ENCODE data around the gene PGBD5. TPM values are rescaled to one million over a fixed set of nuclear protein-coding genes. Genes with fewer than 3 reads are reported as not detected.

The PGBD5 gene
- total RNA-seq, 2 donors from 2014 or later = 2.6 to 4.3 TPM

DNA sequence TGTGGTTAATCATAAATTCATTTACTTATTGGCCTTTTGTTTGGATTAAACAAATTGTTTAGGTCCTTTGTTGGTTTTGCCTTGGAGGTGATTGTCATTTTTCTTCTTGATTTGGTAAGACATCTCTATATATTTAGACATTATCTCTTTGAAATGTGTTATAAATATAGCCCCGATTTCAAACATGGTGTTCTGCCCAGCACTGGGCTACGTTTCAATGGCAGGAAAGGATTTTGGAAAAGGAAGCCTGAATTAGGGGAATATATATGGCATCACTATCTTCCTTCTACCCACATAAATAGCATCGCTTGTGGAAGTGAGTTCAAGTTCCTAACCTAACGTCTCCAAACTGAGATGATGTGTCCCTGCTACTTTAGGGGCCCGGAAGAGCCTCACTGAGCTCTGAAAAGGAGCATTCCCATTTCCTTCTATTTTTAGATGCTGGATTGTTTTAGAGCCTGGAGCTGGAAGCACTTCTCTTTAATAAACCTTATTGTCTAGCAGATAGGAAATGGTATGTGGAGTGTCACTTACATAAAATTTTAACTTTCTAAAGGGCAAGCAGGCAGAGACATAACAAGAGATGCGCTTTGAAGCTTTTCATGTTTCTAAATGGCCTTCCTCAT is 39.4 kb downstream of the PGBD5 start:
- Histone ChIP-seq H3K9me3 (no peaks in the 10 kb centered on the region), H3K4me1 (peaks cover 8% of the 10 kb centered on the region), H3K27me3 (no peaks in the 10 kb centered on the region), H3K27ac (no peak overlapping the region), H3K36me3 (replicated peaks in 1 of 2; ENCODE audit: insufficient read depth in 1 of 2, low read depth in 2 of 2) (no peaks in the 10 kb centered on the region), H3K4me3 (no peak overlapping the region)
- TF ChIP-seq, protein P1, sequence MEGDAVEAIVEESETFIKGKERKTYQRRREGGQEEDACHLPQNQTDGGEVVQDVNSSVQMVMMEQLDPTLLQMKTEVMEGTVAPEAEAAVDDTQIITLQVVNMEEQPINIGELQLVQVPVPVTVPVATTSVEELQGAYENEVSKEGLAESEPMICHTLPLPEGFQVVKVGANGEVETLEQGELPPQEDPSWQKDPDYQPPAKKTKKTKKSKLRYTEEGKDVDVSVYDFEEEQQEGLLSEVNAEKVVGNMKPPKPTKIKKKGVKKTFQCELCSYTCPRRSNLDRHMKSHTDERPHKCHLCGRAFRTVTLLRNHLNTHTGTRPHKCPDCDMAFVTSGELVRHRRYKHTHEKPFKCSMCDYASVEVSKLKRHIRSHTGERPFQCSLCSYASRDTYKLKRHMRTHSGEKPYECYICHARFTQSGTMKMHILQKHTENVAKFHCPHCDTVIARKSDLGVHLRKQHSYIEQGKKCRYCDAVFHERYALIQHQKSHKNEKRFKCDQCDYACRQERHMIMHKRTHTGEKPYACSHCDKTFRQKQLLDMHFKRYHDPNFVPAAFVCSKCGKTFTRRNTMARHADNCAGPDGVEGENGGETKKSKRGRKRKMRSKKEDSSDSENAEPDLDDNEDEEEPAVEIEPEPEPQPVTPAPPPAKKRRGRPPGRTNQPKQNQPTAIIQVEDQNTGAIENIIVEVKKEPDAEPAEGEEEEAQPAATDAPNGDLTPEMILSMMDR (IDR thresholded peaks at IDR 0.05) = no peak
- TF ChIP-seq POLR2A (IDR thresholded peaks at IDR 0.05) = no peak
- DNase-seq (no peak), ATAC-seq (no peak)
- intact Hi-C loops (cut with DNase I) = no loop called here
- 72 to 87% methylated on average over 6 of the region's 6 CpGs for WGBS, 2 donors

DNA sequence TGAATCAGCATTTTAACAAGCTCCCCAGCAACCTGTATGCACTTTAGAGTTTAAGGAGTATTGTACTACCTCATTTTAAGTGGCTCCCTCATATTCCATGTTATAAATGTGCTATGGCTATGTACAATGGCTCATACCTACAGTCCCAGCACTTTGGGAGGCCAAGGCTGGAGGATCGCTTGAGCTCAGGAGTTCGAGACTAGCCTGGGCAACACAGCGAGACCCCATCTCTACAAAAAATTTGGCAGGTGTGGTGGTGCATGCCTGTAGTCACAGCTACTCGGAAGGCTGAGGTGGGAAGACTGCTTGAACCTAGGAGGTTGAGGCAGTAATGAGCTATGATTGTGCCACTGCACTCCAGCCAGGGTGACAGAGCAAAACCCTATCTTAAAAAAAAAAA is 40.2 kb downstream of the PGBD5 start:
- no peak for TF ChIP-seq POLR2A (IDR thresholded peaks at IDR 0.05)
- TF ChIP-seq, protein P1 (IDR thresholded peaks at IDR 0.05) = no peak
- H3K9me3 ChIP-seq = no peaks in the 10 kb centered on the region
- H3K4me1 ChIP-seq = peaks cover 16% of the 10 kb centered on the region
- 93 to 98% methylated on average over 4 of the region's 4 CpGs for WGBS, 2 donors
- no peaks in the 10 kb centered on the region for H3K27me3 ChIP-seq
- DNase-seq = no peak
- H3K4me3 ChIP-seq = no peak overlapping the region
- H3K27ac ChIP-seq = no peak overlapping the region
- H3K36me3 ChIP-seq (replicated peaks in 1 of 2; ENCODE audit: insufficient read depth in 1 of 2, low read depth in 2 of 2) = no peaks in the 10 kb centered on the region
- ATAC-seq = no peak
- intact Hi-C loops (cut with DNase I) = no loop called here

DNA sequence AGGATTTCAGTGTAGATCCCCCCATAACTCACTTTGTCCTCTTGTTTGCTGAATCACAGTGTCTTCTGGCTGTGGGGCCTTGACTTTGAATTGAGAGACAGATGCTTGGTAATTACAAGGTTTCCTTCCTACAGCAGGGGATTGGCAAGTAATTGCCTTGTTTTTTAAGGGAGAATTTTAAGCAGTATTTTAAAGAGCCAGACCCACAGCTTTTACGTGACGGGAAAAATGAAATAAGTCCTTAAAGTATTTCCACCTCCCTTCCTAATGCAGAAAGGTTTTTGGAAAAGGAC is 41.0 kb downstream of the PGBD5 start:
- intact Hi-C loops (cut with DNase I) = no loop called here
- no peaks in the 10 kb centered on the region for H3K9me3 ChIP-seq
- no peak for DNase-seq
- WGBS, 2 donors = 94% methylated on average over 2 of the region's 2 CpGs
- TF ChIP-seq, protein P1 (IDR thresholded peaks at IDR 0.05) = no peak
- TF ChIP-seq POLR2A (IDR thresholded peaks at IDR 0.05) = no peak
- no peak overlapping the region for H3K27ac ChIP-seq
- H3K27me3 ChIP-seq = no peaks in the 10 kb centered on the region
- no peaks in the 10 kb centered on the region for H3K36me3 ChIP-seq (replicated peaks in 1 of 2; ENCODE audit: insufficient read depth in 1 of 2, low read depth in 2 of 2)
- H3K4me3 ChIP-seq = no peak overlapping the region
- no peak for ATAC-seq
- peaks cover 25% of the 10 kb centered on the region for H3K4me1 ChIP-seq

DNA sequence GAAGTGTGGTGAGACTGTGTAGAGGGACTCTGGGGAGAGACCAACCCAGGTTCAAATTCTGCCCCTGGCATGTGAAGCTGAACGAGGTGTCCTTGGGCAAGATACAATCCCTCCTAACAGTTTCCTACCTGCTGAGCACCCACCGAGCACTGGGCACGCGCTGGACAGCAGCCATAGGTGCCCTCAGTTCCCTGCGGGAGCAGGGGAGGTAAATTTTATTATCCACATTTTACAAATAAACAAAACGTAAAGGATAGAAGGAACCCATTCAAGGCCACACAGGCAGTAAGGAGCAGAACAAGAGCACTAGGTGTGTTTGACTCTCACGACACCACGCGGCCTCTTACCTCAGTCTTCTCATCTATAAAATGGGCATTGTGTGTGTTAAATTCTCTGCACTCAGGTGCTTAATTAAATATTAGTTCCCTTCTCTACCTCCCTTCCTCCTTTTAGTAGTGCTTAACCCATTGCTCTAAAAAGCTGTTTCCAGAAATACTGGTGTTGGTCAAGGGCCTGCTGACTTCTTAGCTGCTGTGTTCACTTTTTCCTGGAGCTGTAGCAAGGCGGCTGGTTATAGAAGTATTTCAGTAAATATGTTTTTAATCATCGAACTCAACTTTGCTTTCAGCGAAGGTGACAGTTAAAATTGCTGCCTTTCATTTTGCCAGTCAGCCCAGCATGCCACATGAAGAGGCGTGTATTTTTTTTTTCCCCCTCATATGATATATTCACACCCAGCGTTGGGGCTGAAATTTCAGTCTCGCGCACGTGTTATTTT is 41.6 kb downstream of the PGBD5 start:
- no peak for DNase-seq
- peaks cover 27% of the 10 kb centered on the region for H3K4me1 ChIP-seq
- H3K9me3 ChIP-seq = no peaks in the 10 kb centered on the region
- H3K27me3 ChIP-seq = no peaks in the 10 kb centered on the region
- H3K36me3 ChIP-seq (replicated peaks in 1 of 2; ENCODE audit: insufficient read depth in 1 of 2, low read depth in 2 of 2) = no peaks in the 10 kb centered on the region
- WGBS, 2 donors = 86 to 89% methylated on average over 17 of the region's 17 CpGs
- no peak overlapping the region for H3K27ac ChIP-seq
- ATAC-seq = no peak
- TF ChIP-seq, protein P1 (IDR thresholded peaks at IDR 0.05) = no peak
- no peak for TF ChIP-seq POLR2A (IDR thresholded peaks at IDR 0.05)
- intact Hi-C loops (cut with DNase I) = no loop called here
- H3K4me3 ChIP-seq = no peak overlapping the region

DNA sequence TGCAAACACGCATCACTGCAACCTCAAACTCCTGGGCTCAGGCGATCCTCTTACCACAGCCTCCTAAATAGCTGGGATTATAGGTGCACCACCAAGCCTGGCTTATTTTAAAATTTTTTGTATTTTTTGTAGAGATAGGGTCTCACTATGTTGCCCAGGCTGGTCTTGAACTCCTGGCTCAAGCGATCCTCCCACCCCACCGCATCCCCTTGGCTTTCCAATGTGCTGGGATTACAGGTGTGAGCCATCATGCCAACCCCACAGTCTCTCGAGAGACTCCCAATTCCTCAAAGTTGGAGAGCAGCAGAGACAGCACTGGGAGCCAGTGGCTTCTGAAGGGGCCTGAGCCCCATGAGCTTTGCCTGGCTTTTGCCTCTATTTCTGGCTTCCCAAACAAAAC is 42.7 kb downstream of the PGBD5 start:
- H3K27me3 ChIP-seq = no peaks in the 10 kb centered on the region

More for the DNA sequence above, 42.7 kb downstream of the PGBD5 start:
- H3K4me1 ChIP-seq = peaks cover 27% of the 10 kb centered on the region
- no peaks in the 10 kb centered on the region for H3K36me3 ChIP-seq (replicated peaks in 1 of 2; ENCODE audit: insufficient read depth in 1 of 2, low read depth in 2 of 2)
- H3K27ac ChIP-seq = peak overlapping the region in 3 of 4 donors; percentile 5 to 80 (median 68)
- TF ChIP-seq, protein P1 (IDR thresholded peaks at IDR 0.05) = no peak
- no peak for TF ChIP-seq POLR2A (IDR thresholded peaks at IDR 0.05)
- no peak for ATAC-seq
- intact Hi-C loops (cut with DNase I) = no loop called here
- H3K4me3 ChIP-seq = no peak overlapping the region
- no peaks in the 10 kb centered on the region for H3K9me3 ChIP-seq
- DNase-seq = no peak
- WGBS, 2 donors = 77 to 96% methylated on average over 5 of the region's 5 CpGs
